ENCODE data around the gene MAP2K6. TPM values are rescaled to one million over a fixed set of nuclear protein-coding genes. Genes with fewer than 3 reads are reported as not detected.

Gene MAP2K6
- total RNA-seq, 1 experiment from 2014 or later = 9.6 TPM

GRCh38 chr17:69415431-69415830 is 934 bp downstream of the MAP2K6 start:
- Mint-ChIP-seq H3K36me3 (ENCODE audit: insufficient read depth, unreplicated experiment) (no peaks in the 10 kb centered on the region), H3K4me1 (ENCODE audit: low read depth, unreplicated experiment) (peaks cover 15% of the 10 kb centered on the region), H3K27me3 (ENCODE audit: insufficient read depth, unreplicated experiment) (no peaks in the 10 kb centered on the region), H3K4me3 (ENCODE audit: unreplicated experiment) (no peak overlapping the region), H3K27ac (ENCODE audit: unreplicated experiment) (no peak overlapping the region), H3K9me3 (ENCODE audit: unreplicated experiment) (no peaks in the 10 kb centered on the region)
- no peak for TF ChIP-seq CTCF (IDR thresholded peaks at IDR 0.05; ENCODE audit: insufficient read depth in 1 of 2, low read depth in 1 of 2, low read length in 1 of 2, severe bottlenecking in 1 of 2, unreplicated experiment in 1 of 2)
- CTCF ChIA-PET = interaction anchor here (1.3 kb wide), 1 partner anchor 58 kb away, joined by 4 read pairs; no protein-coding TSS in a partner anchor
- Histone ChIP-seq H3K36me3 (ENCODE audit: control insufficient read depth, insufficient read depth, low read length) (no peaks in the 10 kb centered on the region), H3K9me3 (no peaks in the 10 kb centered on the region), H3K27me3 (replicated peaks; ENCODE audit: control insufficient read depth, insufficient read depth, low read length) (no peaks in the 10 kb centered on the region), H3K4me1 (no peaks in the 10 kb centered on the region), H3K4me3 (ENCODE audit: low read depth, low read length) (peak overlapping the region; percentile 64)
- no TSS peak for BruUV-seq (replicated peaks)
- intact Hi-C loops (cut with micrococcal nuclease; ENCODE audit: unreplicated experiment) = no loop called here
- POLR2A ChIA-PET = interaction anchor here (1.0 kb wide), 1 partner anchor 8 kb away, joined by 3 read pairs; no protein-coding TSS in a partner anchor
- DNase-seq = no peak

- Histone ChIP-seq H3K36me3 (ENCODE audit: control insufficient read depth, insufficient read depth, low read length) (no peaks in the 10 kb centered on the region), H3K4me1 (no peaks in the 10 kb centered on the region), H3K4me3 (ENCODE audit: low read depth, low read length) (no peak overlapping the region), H3K9me3 (no peaks in the 10 kb centered on the region), H3K27me3 (replicated peaks; ENCODE audit: control insufficient read depth, insufficient read depth, low read length) (no peaks in the 10 kb centered on the region)
- no peaks in the 10 kb centered on the region for H3K36me3 Mint-ChIP-seq (ENCODE audit: insufficient read depth, unreplicated experiment)
- no peak overlapping the region for H3K27ac Mint-ChIP-seq (ENCODE audit: unreplicated experiment)
- H3K9me3 Mint-ChIP-seq (ENCODE audit: unreplicated experiment) = no peaks in the 10 kb centered on the region
- DNase-seq = no peak
- no peak overlapping the region for H3K4me3 Mint-ChIP-seq (ENCODE audit: unreplicated experiment)
- intact Hi-C loops (cut with micrococcal nuclease; ENCODE audit: unreplicated experiment) = no loop called here
- no peaks in the 10 kb centered on the region for H3K27me3 Mint-ChIP-seq (ENCODE audit: insufficient read depth, unreplicated experiment)
- ChIA-PET CTCF (interaction anchor here (0.8 kb wide), 1 partner anchor 109 kb away, joined by 4 read pairs; no protein-coding TSS in a partner anchor), POLR2A (no interaction called here)
- H3K4me1 Mint-ChIP-seq (ENCODE audit: low read depth, unreplicated experiment) = peaks cover 14% of the 10 kb centered on the region
- BruUV-seq (replicated peaks) = no TSS peak
- TF ChIP-seq CTCF (IDR thresholded peaks at IDR 0.05; ENCODE audit: insufficient read depth in 1 of 2, low read depth in 1 of 2, low read length in 1 of 2, severe bottlenecking in 1 of 2, unreplicated experiment in 1 of 2) = no peak
Measured at GRCh38 chr17:69417545-69418483, 3.3 kb downstream of the MAP2K6 start.

GRCh38 chr17:69418535-69418934 is 4.0 kb downstream of the MAP2K6 start:
- ChIA-PET CTCF (no interaction called here), POLR2A (no interaction called here)
- intact Hi-C loops (cut with micrococcal nuclease; ENCODE audit: unreplicated experiment) = no loop called here
- no TSS peak for BruUV-seq (replicated peaks)
- no peak overlapping the region for H3K4me3 ChIP-seq (ENCODE audit: low read depth, low read length)
- H3K4me1 ChIP-seq = no peaks in the 10 kb centered on the region
- no peaks in the 10 kb centered on the region for H3K9me3 ChIP-seq
- no peak for TF ChIP-seq CTCF (IDR thresholded peaks at IDR 0.05; ENCODE audit: insufficient read depth in 1 of 2, low read depth in 1 of 2, low read length in 1 of 2, severe bottlenecking in 1 of 2, unreplicated experiment in 1 of 2)
- H3K36me3 Mint-ChIP-seq (ENCODE audit: insufficient read depth, unreplicated experiment) = no peaks in the 10 kb centered on the region
- H3K27me3 ChIP-seq (replicated peaks; ENCODE audit: control insufficient read depth, insufficient read depth, low read length) = no peaks in the 10 kb centered on the region
- H3K27me3 Mint-ChIP-seq (ENCODE audit: insufficient read depth, unreplicated experiment) = no peaks in the 10 kb centered on the region
- no peak for DNase-seq
- H3K36me3 ChIP-seq (ENCODE audit: control insufficient read depth, insufficient read depth, low read length) = no peaks in the 10 kb centered on the region
- peaks cover 8% of the 10 kb centered on the region for H3K4me1 Mint-ChIP-seq (ENCODE audit: low read depth, unreplicated experiment)
- H3K27ac Mint-ChIP-seq (ENCODE audit: unreplicated experiment) = no peak overlapping the region
- H3K4me3 Mint-ChIP-seq (ENCODE audit: unreplicated experiment) = no peak overlapping the region
- H3K9me3 Mint-ChIP-seq (ENCODE audit: unreplicated experiment) = no peaks in the 10 kb centered on the region
